ENCODE measurements around the gene CIB2.

The CIB2 gene

DNA sequence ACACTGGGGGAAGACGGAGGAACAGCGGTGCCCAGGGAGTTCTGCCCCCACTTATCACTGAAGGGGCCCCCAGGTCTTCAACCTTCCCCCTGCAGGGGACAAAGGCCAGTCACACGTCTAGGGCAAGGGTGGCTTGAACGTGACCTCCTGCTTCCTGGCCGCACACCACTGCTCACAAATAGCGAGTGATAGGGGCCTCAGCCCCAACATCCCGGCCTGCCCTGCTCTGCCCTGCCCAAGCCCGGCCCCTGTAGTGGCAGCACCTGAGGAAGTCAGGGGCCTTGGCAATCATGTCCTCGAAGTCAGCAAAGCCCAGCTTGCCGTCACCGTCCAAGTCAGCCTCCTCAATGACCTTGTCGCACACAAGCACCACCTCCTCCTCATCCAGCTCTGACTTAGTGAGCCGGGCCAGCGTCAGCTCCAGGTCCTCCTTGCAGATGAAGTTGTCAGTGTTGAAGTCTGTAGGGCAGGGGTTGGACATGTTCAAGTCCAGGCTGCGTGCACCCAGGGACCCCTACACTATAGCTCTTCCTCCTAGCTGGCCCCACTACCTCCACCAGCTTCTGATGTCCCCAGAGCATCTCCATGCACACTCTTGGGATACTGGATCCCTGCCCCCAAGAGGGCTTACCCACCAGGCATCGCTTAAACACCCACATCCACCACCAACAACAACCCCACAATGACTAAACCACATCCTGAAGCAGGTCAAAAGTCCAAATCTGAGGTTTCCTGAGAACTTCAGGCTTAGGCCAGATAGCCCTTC, 25.6 kb downstream of the CIB2 start:
- DNase-seq = no peak

DNA sequence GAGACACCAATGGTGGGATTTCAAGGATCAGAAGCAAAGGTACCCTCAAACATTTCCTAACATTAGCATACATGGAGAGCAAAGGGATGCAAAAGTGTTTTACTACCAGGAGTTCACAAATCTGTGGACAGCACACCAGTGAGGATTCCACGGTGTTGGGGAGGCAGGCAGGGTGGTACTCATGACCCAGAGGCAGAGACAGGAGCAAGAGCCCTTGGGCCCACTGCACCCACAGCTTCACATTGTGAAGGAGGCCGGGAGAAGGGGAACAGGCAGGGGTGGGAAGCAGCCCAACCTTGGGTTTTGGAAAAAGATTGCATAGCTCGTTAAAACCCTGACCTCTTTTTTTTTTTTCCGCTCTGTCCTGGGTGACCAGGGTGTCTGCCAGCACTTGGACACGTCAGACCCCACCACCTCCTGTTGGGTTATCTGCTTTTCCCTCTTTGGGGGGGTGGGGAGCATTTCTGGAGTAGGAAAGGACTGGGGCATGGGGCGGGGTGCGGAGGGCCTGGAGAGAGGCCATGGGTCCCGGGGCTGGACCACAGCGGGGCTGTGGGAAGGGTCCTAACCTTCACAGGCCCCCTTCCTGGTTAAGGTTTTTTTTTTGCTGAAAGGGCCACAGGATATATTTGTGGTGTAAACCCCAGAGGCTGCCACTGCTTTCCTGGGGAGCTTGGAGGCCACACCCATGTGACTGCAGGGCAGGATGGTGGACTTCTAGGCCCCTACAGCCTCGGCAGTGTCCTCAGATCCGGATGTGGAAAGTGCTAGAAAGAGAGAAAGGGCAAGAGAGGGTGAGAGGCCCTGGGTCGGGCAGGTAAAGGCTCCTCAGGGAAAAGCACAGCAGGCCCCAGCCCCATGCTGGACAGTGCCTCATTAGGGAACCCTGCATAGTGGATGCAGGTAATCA, 26.4 kb downstream of the CIB2 start:
- no peak for DNase-seq

DNA sequence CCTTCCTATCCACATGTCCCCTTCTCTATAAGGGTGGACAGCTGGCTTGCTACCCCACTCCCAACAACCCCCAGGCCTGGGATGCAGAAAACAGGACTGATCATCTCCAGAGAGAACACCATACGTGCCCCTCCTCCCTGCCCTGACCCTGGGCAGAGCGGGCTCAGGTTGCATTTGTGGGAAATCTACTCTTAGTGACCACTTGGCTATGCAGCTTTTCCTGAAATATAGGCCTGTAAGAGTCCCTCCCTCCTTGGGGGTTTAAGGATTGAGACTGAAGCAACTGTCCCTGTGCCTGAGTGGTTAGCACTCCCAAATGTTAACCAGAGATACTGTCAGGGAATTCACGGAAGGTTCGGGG, 27.1 kb downstream of the CIB2 start:
- DNase-seq = no peak

DNA sequence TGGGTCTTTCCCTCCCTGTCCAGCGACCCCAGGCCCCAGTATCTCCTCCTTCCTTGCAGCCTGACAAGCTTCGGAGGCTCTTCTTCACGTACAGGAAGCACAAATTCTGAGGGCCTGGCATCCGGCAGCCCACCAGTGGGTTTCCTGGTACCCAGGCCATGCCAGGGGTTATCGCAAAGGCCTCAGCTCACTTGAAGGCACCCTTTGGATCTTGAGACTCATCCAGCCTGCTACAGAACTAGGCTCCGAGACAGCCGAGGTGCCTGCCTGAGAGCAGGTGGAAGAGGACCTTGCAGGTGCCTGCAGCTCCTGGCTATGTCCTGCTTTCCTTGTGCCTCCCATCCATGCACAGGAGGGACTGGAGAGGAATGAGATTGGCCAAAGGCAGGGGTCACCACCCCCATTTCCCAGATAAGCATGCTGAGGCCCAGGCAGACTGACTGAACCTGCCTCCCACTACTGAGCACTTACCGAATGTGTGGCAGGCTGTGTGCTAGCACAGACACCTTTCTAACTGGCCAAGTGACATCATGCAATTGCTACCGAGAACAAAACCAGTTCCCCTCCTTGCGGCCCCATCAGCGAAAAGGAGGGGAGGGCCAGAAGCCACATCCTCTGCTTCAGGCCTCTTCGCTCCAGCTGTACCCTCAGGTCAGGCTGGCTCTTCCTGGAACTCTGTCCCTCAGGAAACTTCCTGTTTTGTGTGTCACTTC, 27.7 kb downstream of the CIB2 start:
- no peak for DNase-seq

DNA sequence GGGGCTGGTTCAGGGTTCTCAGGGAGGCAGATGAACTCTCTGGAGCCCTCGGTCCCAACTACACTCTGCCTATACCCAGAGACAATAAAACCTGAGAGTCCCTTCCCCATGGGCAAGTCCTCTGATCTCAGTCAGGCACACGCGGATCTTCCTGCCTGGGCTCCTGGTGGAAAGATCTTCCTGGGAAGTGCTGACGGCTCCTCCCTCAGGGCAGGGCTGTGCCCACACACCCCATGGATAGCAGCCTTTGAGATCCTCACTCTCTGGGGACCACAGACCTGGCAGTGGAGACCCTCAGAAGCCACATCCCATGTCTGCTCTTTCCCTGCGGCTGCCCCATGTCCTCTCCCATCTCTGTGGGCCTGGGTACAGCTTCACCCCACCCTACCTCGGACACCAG, 28.5 kb downstream of the CIB2 start:
- DNase-seq = no peak

DNA sequence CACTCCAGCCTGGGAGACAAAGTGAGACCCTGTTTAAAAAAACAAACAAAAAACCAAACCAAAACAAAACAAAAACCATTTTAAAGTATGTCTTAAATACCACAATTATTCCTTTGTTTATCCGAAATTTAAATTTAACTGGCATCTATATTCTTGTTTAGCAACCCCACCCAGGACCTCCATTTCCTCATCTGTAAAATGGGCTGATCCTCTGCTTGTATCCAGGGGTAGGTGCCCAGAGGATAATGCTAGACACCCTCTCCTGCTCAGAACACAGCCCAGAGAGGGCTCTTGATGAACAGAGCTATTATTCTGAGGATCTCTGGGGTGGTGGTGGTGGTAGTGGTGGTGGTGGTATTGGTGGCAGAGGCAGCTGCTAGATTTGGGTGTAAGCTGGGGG, 29.0 kb downstream of the CIB2 start:
- no peak for DNase-seq

DNA sequence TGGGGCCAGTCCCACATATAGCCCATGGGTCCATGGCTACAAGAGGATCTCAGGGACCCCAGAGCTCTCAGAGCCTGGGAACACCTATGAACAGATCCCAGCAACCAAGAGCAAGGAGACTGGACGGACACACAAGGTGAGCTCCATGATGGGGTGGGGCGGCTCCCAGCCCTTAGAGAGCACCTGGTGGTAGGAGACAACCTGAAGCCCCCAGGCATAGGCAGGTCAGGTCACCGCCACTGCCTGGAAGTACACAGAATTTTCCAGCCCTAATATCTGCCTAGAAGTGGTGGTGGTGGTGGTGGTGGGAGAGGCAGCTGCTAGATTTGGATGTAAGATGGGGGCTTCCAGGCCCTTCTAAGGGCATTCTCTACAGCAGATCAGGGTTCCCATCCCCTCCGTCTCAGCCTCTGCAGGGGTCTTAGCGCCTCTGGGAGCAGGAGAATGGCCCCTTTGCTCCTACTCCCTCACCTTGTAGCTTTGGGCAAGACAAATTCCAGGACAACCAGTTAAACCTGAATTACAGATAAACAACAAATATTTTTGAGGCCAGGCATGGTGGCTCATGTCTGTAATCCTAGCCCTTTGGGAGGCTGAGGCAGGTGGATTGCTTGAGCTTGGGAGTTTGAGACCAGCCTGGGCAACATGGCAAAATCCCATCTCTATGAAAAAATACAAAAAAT, 29.7 kb downstream of the CIB2 start:
- DNase-seq = no peak

DNA sequence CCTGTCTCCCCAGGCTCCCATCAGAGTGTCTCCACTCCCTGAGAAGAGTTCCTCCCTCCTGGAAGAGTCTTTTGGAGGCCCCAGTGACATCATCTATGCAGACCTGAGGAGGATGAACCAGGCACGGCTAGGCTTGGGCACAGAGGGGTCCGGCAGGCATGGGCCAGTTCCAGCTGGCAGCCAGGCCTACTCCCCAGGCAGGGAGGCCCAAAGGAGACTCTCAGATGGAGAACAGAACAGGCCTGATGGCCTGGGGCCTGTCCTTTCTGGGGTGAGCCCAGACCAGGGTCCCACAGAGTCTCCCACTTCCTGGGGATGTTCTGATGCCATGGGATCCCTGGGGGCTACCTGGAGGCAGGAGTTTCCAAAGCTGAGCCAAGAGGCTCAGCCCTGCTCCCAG, 30.4 kb downstream of the CIB2 start:
- no peak for DNase-seq

DNA sequence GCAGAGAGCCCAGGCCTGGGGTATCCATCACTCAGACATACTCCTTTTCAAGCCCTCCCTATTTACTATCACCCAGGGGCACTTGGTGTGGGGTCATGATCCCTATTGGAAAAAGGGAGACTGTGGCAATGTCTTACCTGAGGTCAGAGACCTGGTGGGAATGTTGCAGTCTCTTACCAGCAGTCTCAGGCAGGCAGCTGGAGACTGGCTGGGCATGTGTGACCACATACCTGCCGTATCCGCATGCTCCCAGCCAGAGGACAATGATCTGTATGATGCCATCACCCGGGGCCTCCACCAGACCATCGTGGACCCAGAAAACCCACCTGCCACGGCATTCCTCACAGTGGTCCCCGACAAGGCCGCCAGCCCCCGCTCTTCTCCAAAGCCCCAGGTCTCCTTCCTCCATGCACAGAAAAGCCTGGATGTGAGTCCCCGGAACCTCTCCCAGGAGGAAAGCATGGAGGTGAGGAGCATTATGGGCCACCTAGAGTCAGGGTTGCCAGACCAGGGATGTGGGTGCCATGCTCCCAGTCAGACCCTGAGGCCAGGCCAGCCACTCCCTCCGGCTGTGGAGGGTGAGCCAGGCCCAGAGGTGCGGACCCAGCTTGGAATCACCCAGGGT, 33.0 kb downstream of the CIB2 start:
- DNase-seq = no peak

DNA sequence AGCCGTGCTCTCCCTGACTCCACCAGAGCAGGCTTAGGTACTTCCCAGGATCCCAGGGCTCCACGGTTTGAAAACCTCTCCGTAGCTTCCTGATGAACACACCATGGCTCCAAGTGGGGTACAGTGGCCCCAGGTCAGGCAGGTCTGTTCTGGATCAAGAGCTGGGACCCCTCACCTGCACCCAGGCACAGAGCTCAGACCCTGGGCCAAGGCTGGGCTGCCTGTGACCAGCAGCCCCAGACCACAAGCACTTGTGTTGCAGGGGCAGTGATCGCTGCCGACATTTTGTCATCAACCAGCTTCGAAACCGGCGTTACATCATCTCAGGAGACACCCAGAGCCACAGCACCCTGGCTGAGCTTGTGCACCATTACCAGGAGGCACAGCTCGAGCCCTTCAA, 33.6 kb downstream of the CIB2 start:
- DNase-seq = no peak

DNA sequence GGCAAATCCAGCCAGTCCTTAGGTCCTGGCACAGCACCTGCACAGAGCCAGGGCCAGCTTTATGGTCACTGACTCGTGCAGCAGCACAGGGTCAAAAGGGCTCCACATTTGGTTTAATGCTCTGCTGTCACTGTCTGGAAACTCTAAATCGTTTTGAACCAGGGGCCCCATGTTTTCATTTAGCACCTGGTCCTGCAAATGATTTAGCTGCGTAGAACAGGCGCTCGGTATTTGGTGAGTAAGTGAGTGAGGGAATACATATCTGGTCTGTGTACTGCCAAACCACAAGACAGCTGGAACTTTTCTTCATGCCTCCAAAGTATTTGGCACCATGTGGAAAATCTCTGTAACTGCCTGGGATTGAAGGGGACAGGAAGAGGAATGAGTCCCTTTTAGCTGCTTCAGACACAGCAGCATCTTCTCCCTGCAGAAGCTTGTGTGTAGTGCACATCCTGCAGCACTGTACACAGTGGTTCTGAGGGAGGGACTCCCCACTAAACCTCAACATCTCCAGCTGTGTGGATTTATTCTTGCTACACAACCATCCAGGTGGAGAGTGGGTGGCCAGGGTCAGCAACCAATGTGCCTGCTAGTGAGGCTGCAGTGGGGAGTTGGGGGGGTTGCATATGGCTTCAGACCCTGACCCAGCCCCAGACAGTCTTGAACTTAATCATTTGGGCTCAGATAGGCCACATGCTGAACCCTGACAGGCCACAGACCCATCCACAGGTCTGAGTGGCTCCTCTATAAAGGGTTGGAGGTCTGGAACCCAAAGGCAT, 37.8 kb downstream of the CIB2 start:
- DNase-seq = no peak

DNA sequence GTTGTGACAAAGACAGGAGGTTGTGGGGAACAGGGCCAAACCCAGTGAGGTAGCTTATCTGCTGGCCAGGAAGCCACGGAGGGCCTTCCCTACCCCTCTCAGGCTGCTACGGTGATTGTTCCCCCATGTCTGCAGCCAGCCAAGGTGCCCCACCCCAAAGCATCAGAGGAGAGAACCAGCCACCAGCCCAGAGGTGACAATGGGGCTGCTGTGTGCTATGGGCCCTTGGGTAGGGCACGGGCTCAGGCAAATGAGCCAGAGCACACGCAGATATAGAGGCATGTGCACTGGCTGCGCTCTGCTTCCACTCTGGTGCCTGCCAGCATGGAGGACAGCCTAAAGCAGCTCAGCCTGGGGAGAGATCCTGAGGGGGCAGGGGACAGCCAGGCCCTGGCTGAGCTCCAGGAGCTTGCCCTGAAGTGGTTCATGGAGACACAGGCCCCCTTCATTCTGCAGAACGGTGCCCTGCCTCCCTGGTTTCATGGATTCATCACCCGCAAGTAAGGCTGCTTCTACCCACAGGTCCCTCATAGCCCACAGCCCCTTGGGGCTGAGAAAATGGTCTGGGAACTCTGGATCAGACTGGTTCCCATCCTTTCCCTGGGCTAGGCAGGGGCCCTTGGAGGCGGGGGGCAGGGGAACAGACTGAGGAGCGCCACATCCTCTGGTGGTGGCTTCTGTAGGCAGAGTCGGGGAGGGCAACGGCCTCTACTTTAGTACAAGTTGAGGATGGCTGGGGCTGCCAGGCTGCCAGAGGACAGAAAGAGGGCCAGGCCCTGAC, 38.8 kb downstream of the CIB2 start, which contains the start of gene SH2D7:
TSS of gene SH2D7 (plus strand) at position 301 of the 781 bp plus-strand sequence. CDS start at position 325, 24 bp downstream.
- DNase-seq = no peak

DNA sequence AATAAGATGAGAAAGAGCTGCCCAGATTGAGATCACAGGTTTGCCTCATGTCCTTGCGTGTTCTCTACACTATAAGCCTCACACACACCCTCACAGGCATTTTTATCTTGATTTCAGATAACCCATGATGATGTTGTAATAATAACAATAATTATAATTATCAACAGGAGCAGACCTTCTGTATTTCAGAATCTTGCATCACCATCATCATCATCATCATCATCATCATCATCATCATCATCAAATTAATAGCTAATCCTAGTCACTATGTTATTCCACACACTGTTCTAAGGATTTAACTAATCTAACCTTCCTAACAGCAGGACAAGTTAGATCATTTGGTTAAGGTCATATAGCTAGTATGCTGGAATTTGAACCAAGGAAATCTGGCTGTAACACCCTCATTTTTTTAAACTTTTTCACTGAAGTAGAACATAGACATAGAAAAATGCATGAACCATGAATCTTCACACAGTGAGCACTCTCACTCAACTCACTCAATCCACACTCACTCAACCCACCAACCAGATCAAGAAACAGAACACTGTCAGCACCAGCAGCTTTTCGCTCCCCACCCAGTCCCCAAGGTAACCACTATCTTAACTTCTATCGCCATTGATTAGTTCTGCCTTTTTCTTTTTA, 40.7 kb downstream of the CIB2 start:
- DNase-seq = no peak

DNA sequence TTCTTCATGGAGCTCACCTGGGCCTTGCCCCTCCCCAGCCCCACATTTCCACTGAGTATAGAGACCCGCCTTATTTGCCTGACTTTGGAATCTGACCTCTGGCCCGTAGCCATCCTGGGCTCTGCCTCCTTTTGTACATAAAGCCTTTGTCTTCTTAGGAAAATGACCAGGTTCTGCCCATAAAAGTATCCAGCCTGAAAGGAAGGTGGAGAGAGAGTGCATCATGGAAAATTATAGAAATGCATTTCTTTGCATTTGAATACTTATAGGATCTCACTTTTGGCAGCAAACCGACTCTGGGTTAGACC, 42.5 kb downstream of the CIB2 start:
- no peak for DNase-seq

DNA sequence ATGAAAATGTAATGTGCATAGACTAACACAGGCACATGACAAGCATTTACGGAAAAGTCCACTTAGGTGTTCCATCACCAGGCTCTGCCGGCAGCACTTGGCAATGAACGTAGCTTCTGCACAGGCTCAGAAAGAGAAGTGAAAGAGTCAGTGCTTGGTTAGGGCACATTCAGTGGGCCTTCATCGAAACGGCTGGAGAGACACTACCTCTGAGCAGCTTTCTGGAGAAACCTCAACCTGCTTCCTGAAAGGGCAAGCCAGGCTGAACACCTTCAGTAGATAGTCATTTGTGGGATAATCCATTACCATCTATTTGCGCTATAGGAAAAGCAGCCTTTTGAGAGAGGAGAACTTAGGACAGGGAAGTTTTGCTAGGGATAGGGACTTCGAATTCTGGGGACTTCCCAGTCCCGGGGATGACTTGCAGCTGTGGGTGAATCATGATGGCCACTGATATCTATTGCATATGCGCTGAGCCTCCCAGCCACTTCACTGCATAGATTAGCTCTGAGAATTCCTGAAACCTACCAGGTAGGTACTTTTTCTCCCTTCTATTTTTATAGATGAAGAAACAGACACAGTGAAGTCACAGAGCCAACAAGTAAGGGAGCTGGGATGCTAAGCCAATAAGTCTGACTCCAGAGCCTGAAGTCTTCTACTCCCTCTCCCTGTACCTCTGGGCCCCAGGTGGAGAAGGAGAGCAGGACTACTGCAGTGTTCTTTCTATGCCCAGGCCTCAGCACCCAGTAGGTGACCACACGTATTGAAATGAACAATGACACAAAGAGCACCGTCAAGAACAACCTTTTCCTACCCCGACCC, 43.1 kb downstream of the CIB2 start:
- no peak for DNase-seq

DNA sequence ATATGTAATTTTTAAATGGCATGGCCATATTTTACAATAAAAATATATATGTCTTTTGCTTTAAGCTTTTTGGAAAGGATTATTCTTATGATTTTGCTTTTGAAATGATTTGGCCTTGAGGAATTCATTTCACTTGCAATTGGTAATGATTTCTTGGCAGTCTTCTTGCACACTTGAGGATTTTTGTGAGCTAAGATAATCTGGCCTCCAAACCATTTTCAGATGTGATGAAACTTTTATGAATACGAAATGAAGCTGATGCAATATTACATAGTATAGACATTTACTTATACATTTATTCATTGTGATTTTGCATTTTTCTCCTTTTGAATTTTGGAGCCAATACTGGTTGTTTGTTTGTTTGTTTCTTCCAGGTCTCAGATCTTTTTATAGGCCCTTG, 45.3 kb downstream of the CIB2 start:
- no peak for DNase-seq

DNA sequence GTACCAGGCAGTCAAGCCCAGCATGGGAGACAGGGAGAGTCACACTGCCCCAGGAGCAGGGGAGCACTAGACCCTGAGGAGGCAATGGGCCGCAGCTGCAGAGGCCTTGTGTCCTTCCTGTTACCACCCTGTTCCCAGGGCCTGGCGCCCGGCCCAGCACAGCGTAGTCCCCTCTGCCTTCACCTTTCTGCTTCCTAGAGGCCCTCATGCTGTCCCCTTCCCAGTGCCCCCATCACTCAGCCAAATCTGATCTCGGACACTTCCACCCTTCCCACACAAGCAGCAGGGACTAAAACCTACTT, 46.8 kb downstream of the CIB2 start:
- no peak for DNase-seq

DNA sequence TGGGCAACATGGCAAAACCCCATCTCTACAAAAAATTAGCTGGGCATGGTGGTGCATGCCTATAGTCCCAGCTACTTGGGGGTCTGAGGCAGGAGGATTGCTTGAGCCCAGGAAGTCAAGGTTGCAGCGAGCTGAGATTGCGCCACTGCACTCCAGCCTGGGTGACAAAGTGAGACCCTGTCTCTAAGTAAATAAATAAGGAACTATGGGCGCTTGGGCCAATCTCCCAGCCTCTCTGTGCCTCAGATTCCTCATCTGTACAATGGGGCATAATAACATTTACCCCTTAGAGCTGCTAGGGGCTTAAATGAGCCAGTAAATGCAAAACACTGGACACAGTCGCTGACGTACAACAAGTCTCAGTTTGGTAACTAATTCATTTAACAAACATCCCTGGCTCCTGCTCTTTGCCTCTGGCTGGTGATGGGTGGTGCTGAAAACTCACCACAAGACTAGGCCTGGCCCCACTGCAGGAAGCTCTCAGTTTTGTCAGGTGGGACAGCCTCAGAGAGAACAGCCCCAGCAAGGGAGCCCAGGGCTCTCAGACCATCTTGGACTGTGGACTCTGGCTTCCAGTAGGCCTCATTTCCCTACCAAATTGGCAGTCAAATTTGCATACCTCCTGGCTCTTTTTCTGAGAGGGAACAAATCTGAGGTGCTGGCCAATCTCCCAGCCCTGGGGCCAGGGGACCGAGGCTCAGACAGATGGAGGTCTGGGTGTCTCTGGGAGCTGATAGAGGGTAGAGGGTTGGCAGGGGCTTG, 47.4 kb downstream of the CIB2 start:
- DNase-seq = no peak

DNA sequence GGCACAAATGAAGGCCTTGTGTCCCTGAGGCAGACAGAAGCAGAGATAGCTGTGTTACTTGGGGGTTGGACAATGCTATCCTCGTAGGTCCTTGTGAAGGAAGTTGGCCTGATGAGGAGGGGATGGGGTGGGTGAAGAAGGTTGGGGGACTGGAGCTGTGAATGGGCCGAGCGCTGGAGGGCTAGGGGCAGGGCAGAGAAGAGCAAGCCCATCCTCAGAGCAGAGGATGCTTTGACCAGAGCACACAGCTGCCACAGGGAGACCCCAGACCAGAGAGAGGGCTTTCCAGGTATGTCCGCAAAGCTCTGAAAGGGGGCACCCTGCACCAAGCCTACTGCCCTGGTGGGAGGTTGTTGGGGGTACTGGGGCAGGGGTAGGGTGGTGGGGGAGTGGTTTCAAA, 48.1 kb downstream of the CIB2 start:
- no peak for DNase-seq
